Mesenchymal stem cell (in vitro differentiated cells and primary cell): ENCODE measurements around the gene STN1.
A peak's percentile ranks its signal among the peaks of the same experiment; 100 is the strongest.

ENCODE experiments used
- DNase-seq: peaks from one replicate; pipeline ENCODE4 v3.0.0-alpha.2; 2013
- H2AFZ ChIP-seq: one replicate; pipeline ENCODE4 v1.6.1; 2013; ENCODE audit warnings: low read depth, mild to moderate bottlenecking, control low read depth, inconsistent platforms, low read length, moderate library complexity
- H2AK5ac ChIP-seq: 2 replicates; pipeline ENCODE4 v1.6.1; 2013; ENCODE audit warnings: low read length, moderate library complexity, mild to moderate bottlenecking, inconsistent platforms; ENCODE audit not compliant: severe bottlenecking
- H2BK120ac ChIP-seq: one replicate; pipeline ENCODE4 v1.6.1; 2013; ENCODE audit warnings: low read depth, mild to moderate bottlenecking, inconsistent platforms, low read length, moderate library complexity
- H2BK12ac ChIP-seq, 2 experiments: one replicate each; pipeline ENCODE4 v1.6.1; 2013; ENCODE audit warnings: inconsistent platforms in 2 of 2, low read length in 2 of 2, mild to moderate bottlenecking in 2 of 2, moderate library complexity in 2 of 2, control low read depth in 1 of 2
- H2BK15ac ChIP-seq: one replicate; pipeline ENCODE4 v1.6.1; 2013; ENCODE audit warnings: mild to moderate bottlenecking, low read depth, inconsistent platforms; ENCODE audit not compliant: poor library complexity, severe bottlenecking
- H2BK5ac ChIP-seq: 2 replicates; pipeline ENCODE4 v1.6.1; 2013; ENCODE audit warnings: low read depth, mild to moderate bottlenecking, low read length, control low read depth, inconsistent platforms; ENCODE audit not compliant: poor library complexity, severe bottlenecking
- H3K14ac ChIP-seq, 2 experiments: one replicate each; pipeline ENCODE4 v1.6.1; 2013; ENCODE audit warnings: inconsistent platforms in 2 of 2, low read length in 2 of 2, control low read depth in 1 of 2, mild to moderate bottlenecking in 1 of 2, moderate library complexity in 1 of 2
- H3K18ac ChIP-seq, 2 experiments: one replicate each; pipeline ENCODE4 v1.6.1; 2013; ENCODE audit warnings: inconsistent platforms in 2 of 2, low read length in 2 of 2, control low read depth in 1 of 2, low read depth in 1 of 2, mild to moderate bottlenecking in 1 of 2
- H3K23ac ChIP-seq, 2 experiments: one replicate each; pipeline ENCODE4 v1.6.1; 2013; ENCODE audit warnings: inconsistent platforms in 2 of 2, low read length in 2 of 2, mild to moderate bottlenecking in 2 of 2, moderate library complexity in 2 of 2, control low read depth in 1 of 2
- H3K27ac ChIP-seq: 2 replicates; pipeline ENCODE4 v1.5.1; 2013; ENCODE audit warnings: mild to moderate bottlenecking, moderate library complexity, low read length, control low read depth, inconsistent platforms; ENCODE audit not compliant: poor library complexity, severe bottlenecking
- H3K27me3 ChIP-seq, 2 experiments: 2 replicates each; pipeline versions ENCODE4 v1.6.1 to v1.7.0; 2013; ENCODE audit warnings: low read length in 2 of 2, mild to moderate bottlenecking in 2 of 2, moderate library complexity in 2 of 2, control low read depth in 1 of 2, inconsistent platforms in 1 of 2; ENCODE audit not compliant: control insufficient read depth in 1 of 2, insufficient read depth in 1 of 2
- H3K36me3 ChIP-seq, 2 experiments: 2 replicates each; pipeline versions ENCODE4 v1.6.1 to v1.7.0; 2013; ENCODE audit warnings: low read length in 2 of 2, control low read depth in 1 of 2, inconsistent platforms in 1 of 2, low read depth in 1 of 2, mild to moderate bottlenecking in 1 of 2; ENCODE audit not compliant: insufficient read depth in 2 of 2, control insufficient read depth in 1 of 2
- H3K4ac ChIP-seq, 2 experiments: one replicate each; pipeline ENCODE4 v1.6.1; 2013; ENCODE audit warnings: inconsistent platforms in 2 of 2, low read length in 2 of 2, mild to moderate bottlenecking in 2 of 2, moderate library complexity in 2 of 2, control low read depth in 1 of 2, low read depth in 1 of 2
- H3K4me1 ChIP-seq: 2 replicates; pipeline ENCODE4 v1.6.1; 2013; ENCODE audit warnings: low read depth, low read length, control low read depth; ENCODE audit not compliant: control insufficient read depth, insufficient read depth
- H3K4me2 ChIP-seq: 2 replicates; pipeline ENCODE4 v1.6.1; 2013; ENCODE audit warnings: low read length, mild to moderate bottlenecking, inconsistent platforms; ENCODE audit not compliant: poor library complexity, severe bottlenecking
- H3K4me3 ChIP-seq, 2 experiments: 2 replicates each; pipeline versions ENCODE4 v1.5.1 to v1.7.0; 2013; ENCODE audit warnings: low read length in 2 of 2, mild to moderate bottlenecking in 2 of 2, control low read depth in 1 of 2, low read depth in 1 of 2; ENCODE audit not compliant: insufficient read depth in 1 of 2
- H3K79me1 ChIP-seq: replicated peaks from 2 replicates; pipeline ENCODE4 v1.6.1; 2013; ENCODE audit warnings: mild to moderate bottlenecking, control low read depth, low read length, inconsistent platforms; ENCODE audit not compliant: poor library complexity, severe bottlenecking
- H3K9ac ChIP-seq: 2 replicates; pipeline ENCODE4 v1.7.0; 2013; ENCODE audit warnings: mild to moderate bottlenecking, low read length, moderate library complexity
- H3K9me3 ChIP-seq: 2 replicates; pipeline ENCODE4 v1.7.0; 2013; ENCODE audit warnings: mild to moderate bottlenecking, low read length; ENCODE audit not compliant: control insufficient read depth
- H4K8ac ChIP-seq: one replicate; pipeline ENCODE4 v1.6.1; 2013; ENCODE audit warnings: inconsistent platforms, mild to moderate bottlenecking, low read length, moderate library complexity
- H4K91ac ChIP-seq: one replicate; pipeline ENCODE4 v1.6.1; 2013; ENCODE audit warnings: mild to moderate bottlenecking, low read length, inconsistent platforms
- WGBS: methylation state at CpG from one replicate; pipeline ENCODE4 v1.1.7; 2013; ENCODE audit warnings: mixed read lengths; 5-methylcytosine and 5-hydroxymethylcytosine counted together

The STN1 gene

DNA sequence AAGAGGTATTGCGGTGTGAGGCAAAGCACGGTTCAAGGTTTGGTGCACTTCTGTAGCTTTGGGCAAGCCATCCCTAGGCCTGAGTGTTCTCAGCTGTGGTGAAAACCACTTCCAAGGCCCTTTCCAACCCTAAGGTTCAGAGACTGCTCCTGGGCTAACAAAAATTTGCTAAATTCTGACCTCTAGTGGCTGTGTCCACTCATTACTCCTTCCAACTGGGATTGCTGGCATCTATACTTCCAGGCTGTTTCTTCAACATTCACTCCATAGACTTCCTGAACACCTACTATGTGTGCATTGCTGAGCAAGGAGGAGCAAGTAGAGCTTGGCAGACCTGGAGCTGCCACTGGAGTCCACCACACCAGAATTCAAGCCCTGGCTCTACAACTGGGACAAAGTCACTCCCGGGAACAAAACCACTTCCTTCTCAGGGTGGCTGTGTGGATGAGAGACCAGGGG lies 33.3 kb downstream of the STN1 start:
- H3K18ac ChIP-seq, result peak overlapping the region in 1 of 2 experiments; percentile 28
- H3K4me2 ChIP-seq, result no peak overlapping the region
- no peak overlapping the region for H3K4me3 ChIP-seq
- H2BK15ac ChIP-seq, result no peak overlapping the region
- no peak overlapping the region for H2BK5ac ChIP-seq
- H2BK120ac ChIP-seq, result no peak overlapping the region
- peak overlapping the region; percentile 21 for H3K9ac ChIP-seq
- H3K27me3 ChIP-seq, result no peaks in the 10 kb centered on the region
- no peak overlapping the region for H3K27ac ChIP-seq
- H3K9me3 ChIP-seq, result no peaks in the 10 kb centered on the region
- DNase-seq, result peak; percentile 76
- 27% methylated on average over 2 of the region's 3 CpGs for WGBS
- no peak overlapping the region for H2AFZ ChIP-seq
- no peak overlapping the region for H3K4ac ChIP-seq
- H3K79me1 ChIP-seq, result peaks cover 4% of the 10 kb centered on the region
- no peak overlapping the region for H3K23ac ChIP-seq
- H2AK5ac ChIP-seq, result no peak overlapping the region
- no peak overlapping the region for H4K8ac ChIP-seq
- no peak overlapping the region for H4K91ac ChIP-seq
- H2BK12ac ChIP-seq, result no peak overlapping the region
- H3K36me3 ChIP-seq, result peaks cover 24 to 83% of the 10 kb centered on the region in 2 experiments
- H3K14ac ChIP-seq, result no peak overlapping the region
- H3K4me1 ChIP-seq, result peaks cover 8% of the 10 kb centered on the region

DNA sequence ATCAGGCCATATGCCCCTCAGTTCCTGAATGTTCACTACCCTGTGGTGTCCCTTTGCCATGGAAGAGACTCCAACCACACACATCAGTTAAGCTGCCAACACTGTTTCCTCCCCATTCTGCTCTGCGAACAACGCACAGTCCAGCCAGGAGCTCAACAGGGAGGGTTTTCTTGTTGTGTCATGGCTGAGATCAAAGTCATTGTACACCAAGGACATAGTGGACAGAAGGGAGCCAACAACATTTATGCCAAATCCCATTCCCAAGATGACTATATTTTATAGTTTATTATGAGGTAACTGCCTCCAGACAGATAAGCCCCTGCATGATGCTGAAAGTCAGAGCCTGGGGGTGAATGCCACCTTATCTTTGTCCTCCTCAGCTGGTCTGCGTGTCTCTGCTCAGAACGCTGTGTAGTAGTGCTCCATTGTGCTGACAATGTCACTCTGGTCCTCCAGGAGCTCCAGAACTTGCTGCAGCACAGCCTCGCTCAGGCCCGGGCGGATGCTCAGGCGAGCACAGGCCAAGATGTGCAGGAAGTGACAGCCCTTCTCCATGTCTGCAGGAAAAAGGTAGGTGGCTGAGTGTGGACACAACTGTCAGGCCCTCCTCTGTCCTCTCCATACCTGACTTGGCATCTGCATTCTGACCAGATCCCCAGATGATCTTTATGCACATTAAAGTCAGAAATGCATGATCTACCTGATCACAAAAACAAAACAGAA lies 35.5 kb downstream of the STN1 start:
- H3K23ac ChIP-seq, result no peak overlapping the region
- DNase-seq, result no peak
- H3K9ac ChIP-seq, result no peak overlapping the region
- peaks cover 34 to 95% of the 10 kb centered on the region in 2 experiments for H3K36me3 ChIP-seq
- H3K4me1 ChIP-seq, result peaks cover 5% of the 10 kb centered on the region
- H3K27me3 ChIP-seq, result no peaks in the 10 kb centered on the region
- no peak overlapping the region for H4K8ac ChIP-seq
- no peak overlapping the region for H3K4me3 ChIP-seq
- no peaks in the 10 kb centered on the region for H3K9me3 ChIP-seq
- H3K14ac ChIP-seq, result no peak overlapping the region
- 94% methylated on average over 6 of the region's 8 CpGs for WGBS
- no peak overlapping the region for H2AFZ ChIP-seq
- H2BK12ac ChIP-seq, result no peak overlapping the region
- no peak overlapping the region for H2AK5ac ChIP-seq
- no peak overlapping the region for H2BK120ac ChIP-seq
- H3K4me2 ChIP-seq, result no peak overlapping the region
- no peak overlapping the region for H4K91ac ChIP-seq
- no peak overlapping the region for H3K27ac ChIP-seq
- no peak overlapping the region for H3K18ac ChIP-seq
- H2BK5ac ChIP-seq, result no peak overlapping the region
- peaks cover 4% of the 10 kb centered on the region for H3K79me1 ChIP-seq
- no peak overlapping the region for H3K4ac ChIP-seq
- H2BK15ac ChIP-seq, result no peak overlapping the region

DNA sequence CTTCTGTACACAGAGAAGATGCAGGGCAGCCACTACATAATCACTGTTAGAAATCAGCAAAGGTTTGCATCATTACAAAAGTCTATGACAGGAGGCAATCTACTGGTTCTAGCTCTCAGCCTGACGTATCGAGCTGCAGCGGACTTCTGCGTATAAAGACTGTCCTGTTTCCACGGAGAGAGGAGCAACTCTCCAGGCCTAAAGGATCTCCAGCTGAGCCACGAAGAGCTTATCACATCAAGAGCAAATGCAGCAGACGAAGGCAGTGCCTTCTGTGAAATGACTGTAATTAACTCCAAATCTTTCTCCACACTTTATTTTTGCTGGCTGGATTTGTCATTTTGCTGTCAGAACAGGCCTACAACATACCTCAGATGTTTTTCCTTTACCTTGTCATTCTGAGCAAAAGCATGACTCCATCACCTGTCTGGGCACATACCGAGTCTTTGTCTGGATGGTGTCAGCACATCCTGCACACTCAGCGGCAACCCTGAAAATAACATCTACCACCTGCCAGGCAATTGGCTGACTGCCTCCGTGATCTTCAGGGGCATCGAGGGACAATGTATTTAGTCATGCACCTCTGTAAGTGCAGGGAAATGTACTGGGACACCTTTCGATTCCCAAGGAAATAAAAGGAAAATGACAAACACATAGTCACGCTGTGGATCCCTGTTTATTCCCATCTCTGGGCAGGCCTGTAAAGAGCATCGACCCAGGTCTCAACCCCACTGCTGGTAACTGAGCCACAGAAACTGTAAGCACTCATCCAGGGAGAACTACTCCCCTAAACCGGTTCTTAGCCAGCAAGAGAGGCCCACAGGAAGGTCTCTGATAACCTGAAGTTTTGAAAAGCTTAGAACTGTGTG lies 36.3 kb downstream of the STN1 start:
- H3K4ac ChIP-seq, result no peak overlapping the region
- no peak for DNase-seq
- no peak overlapping the region for H3K23ac ChIP-seq
- no peaks in the 10 kb centered on the region for H3K27me3 ChIP-seq
- no peak overlapping the region for H3K4me3 ChIP-seq
- no peak overlapping the region for H3K4me2 ChIP-seq
- no peak overlapping the region for H3K9ac ChIP-seq
- H2BK15ac ChIP-seq, result no peak overlapping the region
- H3K79me1 ChIP-seq, result peaks cover 4% of the 10 kb centered on the region
- no peak overlapping the region for H2BK12ac ChIP-seq
- H3K36me3 ChIP-seq, result peaks cover 34 to 95% of the 10 kb centered on the region in 2 experiments
- H2AK5ac ChIP-seq, result no peak overlapping the region
- no peak overlapping the region for H2BK120ac ChIP-seq
- WGBS, result 88% methylated on average over 15 of the region's 15 CpGs
- no peak overlapping the region for H4K8ac ChIP-seq
- H3K9me3 ChIP-seq, result no peaks in the 10 kb centered on the region
- H2AFZ ChIP-seq, result no peak overlapping the region
- peaks cover 3% of the 10 kb centered on the region for H3K4me1 ChIP-seq
- no peak overlapping the region for H2BK5ac ChIP-seq
- no peak overlapping the region for H3K18ac ChIP-seq
- no peak overlapping the region for H3K27ac ChIP-seq
- no peak overlapping the region for H4K91ac ChIP-seq
- H3K14ac ChIP-seq, result no peak overlapping the region

DNA sequence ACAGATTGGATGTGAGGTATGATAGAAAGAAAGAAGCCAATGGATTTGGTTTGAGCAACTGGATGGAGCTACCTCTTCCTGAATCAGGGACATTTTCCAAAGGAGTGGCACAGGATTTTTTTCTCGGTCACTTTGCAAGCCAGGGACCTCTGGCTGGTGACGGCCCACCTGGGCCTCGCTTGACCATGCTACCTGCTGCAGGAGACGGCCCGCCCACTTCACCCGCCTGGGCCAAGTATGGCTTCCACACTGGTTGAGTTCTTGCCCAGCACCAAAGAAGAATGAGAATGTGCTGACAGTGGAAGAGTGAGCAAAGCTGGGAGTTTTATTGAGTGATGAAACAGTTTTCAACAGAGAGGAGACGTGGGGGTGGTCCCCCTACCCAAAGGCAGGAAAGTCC lies 38.2 kb downstream of the STN1 start:
- Histone ChIP-seq H2AFZ (no peak overlapping the region), H3K36me3 (peaks cover 31 to 79% of the 10 kb centered on the region in 2 experiments), H3K4me2 (no peak overlapping the region), H3K4me1 (no peaks in the 10 kb centered on the region), H4K8ac (no peak overlapping the region), H3K23ac (no peak overlapping the region), H3K79me1 (peaks cover 3% of the 10 kb centered on the region), H2BK15ac (no peak overlapping the region), H3K4me3 (no peak overlapping the region), H3K9me3 (no peaks in the 10 kb centered on the region), H3K18ac (no peak overlapping the region), H2BK120ac (no peak overlapping the region), H2BK12ac (no peak overlapping the region), H2BK5ac (no peak overlapping the region), H3K14ac (no peak overlapping the region), H2AK5ac (no peak overlapping the region), H3K27me3 (no peaks in the 10 kb centered on the region), H3K9ac (no peak overlapping the region), H4K91ac (no peak overlapping the region), H3K4ac (no peak overlapping the region), H3K27ac (no peak overlapping the region)
- WGBS, result 99% methylated on average over 7 of the region's 7 CpGs
- no peak for DNase-seq
